ENCODE measurements around the gene AMBN. TPM values are rescaled to one million over a fixed set of nuclear protein-coding genes. Genes with fewer than 3 reads are reported as not detected.

Gene AMBN
- total RNA-seq, 1 donor from 2014 or later = not detected

DNA sequence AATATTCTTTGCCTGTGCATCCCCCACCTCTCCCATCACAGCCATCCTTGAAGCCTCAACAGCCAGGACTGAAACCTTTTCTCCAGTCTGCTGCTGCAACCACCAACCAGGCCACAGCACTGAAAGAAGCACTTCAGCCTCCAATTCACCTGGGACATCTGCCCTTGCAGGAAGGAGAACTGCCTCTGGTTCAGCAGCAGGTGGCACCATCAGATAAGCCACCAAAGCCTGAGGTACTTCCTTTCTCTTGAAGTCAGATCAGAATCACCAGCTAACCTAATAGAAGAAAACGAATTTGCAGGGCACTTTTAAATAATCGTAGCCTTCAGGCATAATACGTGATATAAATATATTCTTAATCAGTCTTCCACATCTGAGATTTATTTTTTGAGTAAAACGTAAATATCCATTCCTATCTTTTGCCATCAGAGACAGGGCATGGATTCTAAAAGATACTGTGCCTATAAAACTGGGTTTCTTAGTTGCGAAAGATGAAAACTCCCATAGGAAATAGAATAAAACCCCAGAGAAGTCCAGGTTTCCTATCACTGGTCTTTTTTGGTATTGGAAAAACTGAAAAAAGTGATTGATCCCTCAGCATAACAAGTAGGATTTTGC, 9.5 kb downstream of the AMBN start:
- H3K4me3 ChIP-seq (ENCODE audit: low read depth, low read length) = no peak overlapping the region
- H3K27me3 ChIP-seq (ENCODE audit: control insufficient read depth, insufficient read depth, low read length) = no peaks in the 10 kb centered on the region
- DNase-seq (ENCODE audit: low read depth) = peak; percentile 32
- TF ChIP-seq, protein P1, sequence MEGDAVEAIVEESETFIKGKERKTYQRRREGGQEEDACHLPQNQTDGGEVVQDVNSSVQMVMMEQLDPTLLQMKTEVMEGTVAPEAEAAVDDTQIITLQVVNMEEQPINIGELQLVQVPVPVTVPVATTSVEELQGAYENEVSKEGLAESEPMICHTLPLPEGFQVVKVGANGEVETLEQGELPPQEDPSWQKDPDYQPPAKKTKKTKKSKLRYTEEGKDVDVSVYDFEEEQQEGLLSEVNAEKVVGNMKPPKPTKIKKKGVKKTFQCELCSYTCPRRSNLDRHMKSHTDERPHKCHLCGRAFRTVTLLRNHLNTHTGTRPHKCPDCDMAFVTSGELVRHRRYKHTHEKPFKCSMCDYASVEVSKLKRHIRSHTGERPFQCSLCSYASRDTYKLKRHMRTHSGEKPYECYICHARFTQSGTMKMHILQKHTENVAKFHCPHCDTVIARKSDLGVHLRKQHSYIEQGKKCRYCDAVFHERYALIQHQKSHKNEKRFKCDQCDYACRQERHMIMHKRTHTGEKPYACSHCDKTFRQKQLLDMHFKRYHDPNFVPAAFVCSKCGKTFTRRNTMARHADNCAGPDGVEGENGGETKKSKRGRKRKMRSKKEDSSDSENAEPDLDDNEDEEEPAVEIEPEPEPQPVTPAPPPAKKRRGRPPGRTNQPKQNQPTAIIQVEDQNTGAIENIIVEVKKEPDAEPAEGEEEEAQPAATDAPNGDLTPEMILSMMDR (IDR thresholded peaks at IDR 0.05; ENCODE audit: insufficient read depth, low read length, poor library complexity, severe bottlenecking) = peak; percentile 91
- no peaks in the 10 kb centered on the region for H3K36me3 ChIP-seq (ENCODE audit: control insufficient read depth, insufficient read depth, low read length)

DNA sequence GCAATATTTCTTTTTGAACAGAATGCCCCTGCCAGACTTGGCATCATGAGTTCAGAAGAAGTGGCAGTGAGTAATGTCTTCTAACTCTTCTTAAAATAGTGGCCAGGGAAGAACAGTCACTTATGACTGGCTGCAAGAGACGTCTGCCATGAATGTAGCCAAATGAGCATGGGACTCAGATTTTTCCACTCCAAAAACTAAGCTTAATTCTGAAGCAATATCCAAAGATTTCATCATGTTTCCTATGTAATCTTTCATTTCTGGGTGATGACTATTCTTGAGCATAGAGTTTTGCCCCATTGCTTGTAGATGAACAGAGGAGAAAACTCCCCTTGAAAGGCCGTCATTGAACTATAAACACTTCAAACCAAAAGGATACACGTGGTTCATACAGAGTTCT, 11.8 kb downstream of the AMBN start:
- TF ChIP-seq, protein P1 (IDR thresholded peaks at IDR 0.05; ENCODE audit: insufficient read depth, low read length, poor library complexity, severe bottlenecking) = no peak
- H3K27me3 ChIP-seq (ENCODE audit: control insufficient read depth, insufficient read depth, low read length) = no peaks in the 10 kb centered on the region
- H3K4me3 ChIP-seq (ENCODE audit: low read depth, low read length) = no peak overlapping the region
- H3K36me3 ChIP-seq (ENCODE audit: control insufficient read depth, insufficient read depth, low read length) = no peaks in the 10 kb centered on the region
- no peak for DNase-seq (ENCODE audit: low read depth)

DNA sequence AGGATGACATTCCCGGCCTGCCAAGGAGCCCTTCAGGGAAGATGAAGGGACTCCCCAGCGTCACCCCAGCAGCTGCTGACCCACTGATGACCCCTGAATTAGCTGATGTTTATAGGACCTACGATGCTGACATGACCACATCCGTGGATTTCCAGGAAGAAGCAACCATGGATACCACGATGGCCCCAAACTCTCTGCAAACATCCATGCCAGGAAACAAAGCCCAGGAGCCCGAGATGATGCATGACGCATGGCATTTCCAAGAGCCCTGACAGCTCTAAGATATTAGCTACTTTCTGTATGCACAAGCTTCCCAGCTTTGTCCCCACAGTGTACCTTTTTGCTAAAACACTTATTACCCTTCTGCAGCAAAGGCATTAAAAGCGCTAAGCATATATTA, 14.4 kb downstream of the AMBN start:
- no peak overlapping the region for H3K4me3 ChIP-seq (ENCODE audit: low read depth, low read length)
- no peaks in the 10 kb centered on the region for H3K27me3 ChIP-seq (ENCODE audit: control insufficient read depth, insufficient read depth, low read length)
- H3K36me3 ChIP-seq (ENCODE audit: control insufficient read depth, insufficient read depth, low read length) = no peaks in the 10 kb centered on the region
- TF ChIP-seq, protein P1 (IDR thresholded peaks at IDR 0.05; ENCODE audit: insufficient read depth, low read length, poor library complexity, severe bottlenecking) = no peak
- DNase-seq (ENCODE audit: low read depth) = no peak

DNA sequence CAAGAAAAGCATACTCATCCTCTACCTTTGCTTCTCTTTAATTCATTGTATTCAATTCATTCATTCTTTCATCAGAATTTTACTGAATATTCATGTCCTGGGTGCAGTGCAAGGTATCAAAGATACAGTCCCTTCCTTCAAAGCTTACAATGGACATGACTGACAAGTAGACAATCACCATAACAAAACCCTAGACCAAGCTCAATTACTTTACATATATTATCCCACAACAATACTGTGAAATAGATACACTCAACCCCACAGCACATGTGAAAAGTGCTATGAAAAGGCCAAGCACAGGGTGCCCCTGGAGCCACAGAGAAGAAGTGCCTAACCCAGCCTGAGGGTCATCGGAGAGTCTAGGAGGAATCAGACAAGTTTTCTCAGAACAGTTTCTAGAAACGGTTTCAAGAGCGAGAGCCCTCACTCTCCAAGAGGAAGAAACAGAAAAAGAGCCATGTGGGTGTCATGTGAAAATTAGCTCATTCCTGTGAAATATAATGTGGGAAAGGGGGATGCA, 15.3 kb downstream of the AMBN start:
- DNase-seq (ENCODE audit: low read depth) = no peak
- TF ChIP-seq, protein P1 (IDR thresholded peaks at IDR 0.05; ENCODE audit: insufficient read depth, low read length, poor library complexity, severe bottlenecking) = no peak
- no peak overlapping the region for H3K4me3 ChIP-seq (ENCODE audit: low read depth, low read length)

DNA sequence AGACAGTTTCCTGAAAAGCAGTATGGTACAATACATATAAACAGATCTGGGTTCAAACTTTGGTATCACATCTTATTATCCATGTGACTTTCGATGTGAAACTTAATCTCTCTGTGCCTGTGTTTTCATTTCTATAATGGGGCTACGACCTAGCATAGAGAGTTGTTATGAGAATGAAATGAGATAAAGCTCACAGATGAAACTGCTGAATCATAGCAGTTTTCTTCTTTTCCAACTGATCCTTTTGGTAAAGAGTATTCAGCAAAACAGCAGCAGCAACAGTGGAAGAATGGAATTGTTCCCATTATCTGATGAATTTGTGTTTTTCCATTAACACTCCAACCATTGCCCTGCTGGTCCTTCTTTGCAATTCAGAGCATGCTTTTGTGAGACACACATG, 16.3 kb downstream of the AMBN start:
- H3K4me3 ChIP-seq (ENCODE audit: low read depth, low read length) = no peak overlapping the region
- no peak for DNase-seq (ENCODE audit: low read depth)
- TF ChIP-seq, protein P1 (IDR thresholded peaks at IDR 0.05; ENCODE audit: insufficient read depth, low read length, poor library complexity, severe bottlenecking) = no peak
- H3K36me3 ChIP-seq (ENCODE audit: control insufficient read depth, insufficient read depth, low read length) = no peaks in the 10 kb centered on the region
- no peaks in the 10 kb centered on the region for H3K27me3 ChIP-seq (ENCODE audit: control insufficient read depth, insufficient read depth, low read length)

More for the DNA sequence above, 15.3 kb downstream of the AMBN start:
- no peaks in the 10 kb centered on the region for H3K36me3 ChIP-seq (ENCODE audit: control insufficient read depth, insufficient read depth, low read length)
- no peaks in the 10 kb centered on the region for H3K27me3 ChIP-seq (ENCODE audit: control insufficient read depth, insufficient read depth, low read length)

Data from kidney epithelial cell (primary cell).